HepG2 (cell line): ENCODE measurements around the gene PKNOX2. TPM values are rescaled to one million over a fixed set of nuclear protein-coding genes. Genes with fewer than 3 reads are reported as not detected.

Experiments
- ATF1 ChIP-seq: IDR thresholded peaks from 2 replicates; pipeline ENCODE4 v1.6.1; 2016; ENCODE audit warnings: mild to moderate bottlenecking, control low read depth
- E2F1 ChIP-seq: sonication (generic); formaldehyde crosslinking; IDR thresholded peaks from 2 replicates; pipeline ENCODE4 v1.5.0; 2020; ENCODE audit warnings: missing genetic modification reagents
- MYC ChIP-seq: sonication (generic); formaldehyde crosslinking; IDR thresholded peaks from 2 replicates; pipeline ENCODE4 v1.9.0; 2021; ENCODE audit warnings: missing genetic modification reagents, borderline replicate concordance
- ONECUT2 ChIP-seq: sonication (generic); formaldehyde crosslinking; IDR thresholded peaks from 2 replicates; pipeline ENCODE4 v1.4.0; 2020; ENCODE audit warnings: missing genetic modification reagents
- RBM39 ChIP-seq: fragments of 200-400 bp; formaldehyde crosslinking; IDR thresholded peaks from one replicate; pipeline ENCODE4 v1.6.1; 2018; ENCODE audit warnings: antibody characterized with exemption, mild to moderate bottlenecking, low read depth, low read length; ENCODE audit not compliant: poor library complexity, severe bottlenecking
- SUZ12 ChIP-seq: fragments of 150-350 bp; IDR thresholded peaks from 2 replicates; pipeline ENCODE4 v1.6.1; 2014; ENCODE audit warnings: low read depth, low read length
- TARDBP ChIP-seq: sonication (generic); formaldehyde crosslinking; IDR thresholded peaks from 2 replicates; pipeline ENCODE4 v1.8.0; 2022; ENCODE audit warnings: mild to moderate bottlenecking, missing genetic modification reagents
- ZFX ChIP-seq: sonication (generic); formaldehyde crosslinking; IDR thresholded peaks from 2 replicates; pipeline ENCODE4 v1.4.0; 2020; ENCODE audit warnings: mild to moderate bottlenecking, low read depth, missing genetic modification reagents, moderate library complexity
- ZHX1 ChIP-seq: sonication (generic); formaldehyde crosslinking; IDR thresholded peaks from 2 replicates; pipeline ENCODE4 v1.8.1; 2022; ENCODE audit warnings: low read depth, mild to moderate bottlenecking, missing genetic modification reagents
- ZNF101 ChIP-seq: sonication (generic); formaldehyde crosslinking; IDR thresholded peaks from 2 replicates; pipeline ENCODE4 v1.4.0; 2020; ENCODE audit warnings: mild to moderate bottlenecking, low read depth, missing genetic modification reagents, borderline replicate concordance
- ZNF138 ChIP-seq: sonication (generic); formaldehyde crosslinking; IDR thresholded peaks from 2 replicates; pipeline ENCODE4 v1.5.0; 2020; ENCODE audit warnings: mild to moderate bottlenecking, low read depth, missing genetic modification reagents
- ZNF331 ChIP-seq: sonication (generic); formaldehyde crosslinking; IDR thresholded peaks from 2 replicates; pipeline ENCODE4 v1.4.0; 2020; ENCODE audit warnings: missing genetic modification reagents
- ZNF766 ChIP-seq: sonication (generic); formaldehyde crosslinking; IDR thresholded peaks from 2 replicates; pipeline ENCODE4 v1.5.0; 2020; ENCODE audit warnings: missing genetic modification reagents, borderline replicate concordance
- ZNF850 ChIP-seq: sonication (generic); formaldehyde crosslinking; conservative IDR thresholded peaks from 2 replicates; pipeline ENCODE4 v1.9.0; 2021; ENCODE audit warnings: mild to moderate bottlenecking, missing genetic modification reagents
- polyA plus RNA-seq, 8 experiments: library from polyadenylated mRNA; depleted of rRNA in 3 of 8; stranded (reverse) in 7 of 8; unstranded in 1 of 8; fragments of >200 nt; fragmentation: Illumina TruSeq in 4 of 8; extraction: Trizol in 4 of 8; gene quantifications; 2 replicates each; pipeline versions ENCODE4 v1.2.1 to v1.2.3, GENCODE V29; 2011 to 2016; ENCODE audit warnings: low read depth in 4 of 8, missing spikeins in 1 of 8, mixed read lengths in 1 of 8; ENCODE audit not compliant: insufficient read depth in 1 of 8
- total RNA-seq, 5 experiments: library from RNA; depleted of rRNA; stranded (reverse); fragments of >200 nt; fragmentation: Illumina TruSeq; extraction: Trizol; gene quantifications; 2 replicates each; pipeline ENCODE4 v1.2.3, GENCODE V29; 2016; ENCODE audit warnings: low read depth in 1 of 5
- TF ChIP-seq, protein P1 (sequence below): sonication (generic); formaldehyde crosslinking; IDR thresholded peaks from 2 replicates; pipeline ENCODE4 v1.5.0; 2020; ENCODE audit warnings: mild to moderate bottlenecking, missing genetic modification reagents, moderate library complexity
- TF ChIP-seq, protein P2 (sequence below): sonication (generic); formaldehyde crosslinking; IDR thresholded peaks from 2 replicates; pipeline ENCODE4 v1.4.0; 2020; ENCODE audit warnings: missing genetic modification reagents
- TF ChIP-seq, protein P3 (sequence below): IDR thresholded peaks from 2 replicates; pipeline ENCODE4 v1.6.1; 2016; ENCODE audit warnings: missing compliant biosample characterization, missing genetic modification reagents, borderline replicate concordance

Gene PKNOX2
- total and polyA plus RNA-seq, 2 of the 13 experiments (the other 11 are each of a cell fraction or from before 2014, with no cell fraction given): not detected

GRCh38 chr11:125164422-125165110 is at the start of gene PKNOX2 (continued):
- TF ChIP-seq, protein P1, sequence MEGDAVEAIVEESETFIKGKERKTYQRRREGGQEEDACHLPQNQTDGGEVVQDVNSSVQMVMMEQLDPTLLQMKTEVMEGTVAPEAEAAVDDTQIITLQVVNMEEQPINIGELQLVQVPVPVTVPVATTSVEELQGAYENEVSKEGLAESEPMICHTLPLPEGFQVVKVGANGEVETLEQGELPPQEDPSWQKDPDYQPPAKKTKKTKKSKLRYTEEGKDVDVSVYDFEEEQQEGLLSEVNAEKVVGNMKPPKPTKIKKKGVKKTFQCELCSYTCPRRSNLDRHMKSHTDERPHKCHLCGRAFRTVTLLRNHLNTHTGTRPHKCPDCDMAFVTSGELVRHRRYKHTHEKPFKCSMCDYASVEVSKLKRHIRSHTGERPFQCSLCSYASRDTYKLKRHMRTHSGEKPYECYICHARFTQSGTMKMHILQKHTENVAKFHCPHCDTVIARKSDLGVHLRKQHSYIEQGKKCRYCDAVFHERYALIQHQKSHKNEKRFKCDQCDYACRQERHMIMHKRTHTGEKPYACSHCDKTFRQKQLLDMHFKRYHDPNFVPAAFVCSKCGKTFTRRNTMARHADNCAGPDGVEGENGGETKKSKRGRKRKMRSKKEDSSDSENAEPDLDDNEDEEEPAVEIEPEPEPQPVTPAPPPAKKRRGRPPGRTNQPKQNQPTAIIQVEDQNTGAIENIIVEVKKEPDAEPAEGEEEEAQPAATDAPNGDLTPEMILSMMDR (CRISPR knock-in tag): peak; percentile 72
- TF ChIP-seq ZHX1 (no peak), ZNF850 (CRISPR knock-in tag) (no peak), RBM39 (peak; percentile 68), ZNF138 (CRISPR knock-in tag) (no peak), TARDBP (CRISPR knock-in tag) (no peak), ATF1 (no peak), ZNF101 (CRISPR knock-in tag) (no peak), ZFX (CRISPR knock-in tag) (peak; percentile 48), ONECUT2 (CRISPR knock-in tag) (no peak), SUZ12 (no peak), ZNF766 (CRISPR knock-in tag) (no peak), ZNF331 (CRISPR knock-in tag) (no peak), E2F1 (CRISPR knock-in tag) (no peak), MYC (CRISPR knock-in tag) (no peak)
- TF ChIP-seq, protein P2, sequence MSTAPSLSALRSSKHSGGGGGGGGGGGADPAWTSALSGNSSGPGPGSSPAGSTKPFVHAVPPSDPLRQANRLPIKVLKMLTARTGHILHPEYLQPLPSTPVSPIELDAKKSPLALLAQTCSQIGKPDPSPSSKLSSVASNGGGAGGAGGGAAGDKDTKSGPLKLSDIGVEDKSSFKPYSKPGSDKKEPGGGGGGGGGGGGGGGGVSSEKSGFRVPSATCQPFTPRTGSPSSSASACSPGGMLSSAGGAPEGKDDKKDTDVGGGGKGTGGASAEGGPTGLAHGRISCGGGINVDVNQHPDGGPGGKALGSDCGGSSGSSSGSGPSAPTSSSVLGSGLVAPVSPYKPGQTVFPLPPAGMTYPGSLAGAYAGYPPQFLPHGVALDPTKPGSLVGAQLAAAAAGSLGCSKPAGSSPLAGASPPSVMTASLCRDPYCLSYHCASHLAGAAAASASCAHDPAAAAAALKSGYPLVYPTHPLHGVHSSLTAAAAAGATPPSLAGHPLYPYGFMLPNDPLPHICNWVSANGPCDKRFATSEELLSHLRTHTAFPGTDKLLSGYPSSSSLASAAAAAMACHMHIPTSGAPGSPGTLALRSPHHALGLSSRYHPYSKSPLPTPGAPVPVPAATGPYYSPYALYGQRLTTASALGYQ (CRISPR knock-in tag): no peak
- TF ChIP-seq, protein P3, sequence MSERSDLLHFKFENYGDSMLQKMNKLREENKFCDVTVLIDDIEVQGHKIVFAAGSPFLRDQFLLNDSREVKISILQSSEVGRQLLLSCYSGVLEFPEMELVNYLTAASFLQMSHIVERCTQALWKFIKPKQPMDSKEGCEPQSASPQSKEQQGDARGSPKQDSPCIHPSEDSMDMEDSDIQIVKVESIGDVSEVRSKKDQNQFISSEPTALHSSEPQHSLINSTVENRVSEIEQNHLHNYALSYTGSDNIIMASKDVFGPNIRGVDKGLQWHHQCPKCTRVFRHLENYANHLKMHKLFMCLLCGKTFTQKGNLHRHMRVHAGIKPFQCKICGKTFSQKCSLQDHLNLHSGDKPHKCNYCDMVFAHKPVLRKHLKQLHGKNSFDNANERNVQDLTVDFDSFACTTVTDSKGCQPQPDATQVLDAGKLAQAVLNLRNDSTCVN (CRISPR knock-in tag): no peak
- TF ChIP-seq, all 625 proteins: peak for 12
